ENCODE measurements around the gene WFDC10B. TPM values are rescaled to one million over a fixed set of nuclear protein-coding genes. Genes with fewer than 3 reads are reported as not detected.

Gene WFDC10B
- total RNA-seq, 1 experiment from 2014 or later, result not detected

DNA sequence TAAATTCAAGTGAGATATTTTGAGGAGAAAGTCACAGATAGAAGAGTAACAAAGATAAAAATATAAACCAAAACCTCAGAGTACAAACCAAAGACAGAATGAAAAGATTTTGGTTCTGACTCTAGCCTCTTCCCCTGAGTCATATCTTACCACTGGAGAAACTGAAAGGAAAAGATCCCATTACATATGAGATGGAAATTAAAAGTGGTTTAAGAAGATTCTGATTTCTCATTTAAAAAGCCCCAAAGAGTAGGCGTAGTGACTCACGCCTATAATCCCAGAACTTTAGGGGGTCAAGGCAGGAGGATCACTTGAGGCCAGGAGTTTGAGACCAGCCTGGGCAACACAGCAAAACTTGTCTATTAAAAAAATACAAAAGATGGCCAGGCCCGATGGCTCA, 47.9 kb upstream of the WFDC10B start (continued):
- TF ChIP-seq, protein P1, sequence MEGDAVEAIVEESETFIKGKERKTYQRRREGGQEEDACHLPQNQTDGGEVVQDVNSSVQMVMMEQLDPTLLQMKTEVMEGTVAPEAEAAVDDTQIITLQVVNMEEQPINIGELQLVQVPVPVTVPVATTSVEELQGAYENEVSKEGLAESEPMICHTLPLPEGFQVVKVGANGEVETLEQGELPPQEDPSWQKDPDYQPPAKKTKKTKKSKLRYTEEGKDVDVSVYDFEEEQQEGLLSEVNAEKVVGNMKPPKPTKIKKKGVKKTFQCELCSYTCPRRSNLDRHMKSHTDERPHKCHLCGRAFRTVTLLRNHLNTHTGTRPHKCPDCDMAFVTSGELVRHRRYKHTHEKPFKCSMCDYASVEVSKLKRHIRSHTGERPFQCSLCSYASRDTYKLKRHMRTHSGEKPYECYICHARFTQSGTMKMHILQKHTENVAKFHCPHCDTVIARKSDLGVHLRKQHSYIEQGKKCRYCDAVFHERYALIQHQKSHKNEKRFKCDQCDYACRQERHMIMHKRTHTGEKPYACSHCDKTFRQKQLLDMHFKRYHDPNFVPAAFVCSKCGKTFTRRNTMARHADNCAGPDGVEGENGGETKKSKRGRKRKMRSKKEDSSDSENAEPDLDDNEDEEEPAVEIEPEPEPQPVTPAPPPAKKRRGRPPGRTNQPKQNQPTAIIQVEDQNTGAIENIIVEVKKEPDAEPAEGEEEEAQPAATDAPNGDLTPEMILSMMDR (IDR thresholded peaks at IDR 0.05), result no peak

DNA sequence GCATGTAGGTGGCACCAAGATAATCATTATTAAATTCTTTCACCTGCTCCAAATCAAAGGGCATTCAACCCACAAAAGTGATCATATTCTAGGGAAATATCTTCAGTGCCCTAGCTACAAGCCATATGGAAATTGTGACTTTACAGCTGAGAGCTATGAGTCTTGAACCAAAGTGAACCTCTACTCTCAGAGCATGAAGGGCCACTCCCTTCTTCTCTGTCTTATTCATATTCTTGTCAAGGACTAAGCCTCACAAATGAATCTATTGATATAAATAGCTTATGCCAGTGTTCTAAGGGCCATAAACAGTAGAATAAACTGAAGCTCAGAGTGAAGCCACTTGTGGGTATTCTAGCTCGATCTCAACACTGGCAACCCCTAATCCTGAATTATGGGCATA, 46.9 kb upstream of the WFDC10B start:
- in situ Hi-C loops (cut with HindIII; ENCODE audit: low pct_unique_long_range_greater_than_20kb, low sequenced_read_pairs), result no loop called here
- Histone ChIP-seq H3K36me3 (ENCODE audit: control insufficient read depth, insufficient read depth, low read length) (no peaks in the 10 kb centered on the region), H3K27ac (ENCODE audit: low read length) (no peak overlapping the region), H3K4me3 (ENCODE audit: low read depth in 2 of 2, low read length in 2 of 2) (no peak overlapping the region), H3K9me3 (ENCODE audit: control insufficient read depth, insufficient read depth, low read depth, low read length) (no peaks in the 10 kb centered on the region), H3K27me3 (ENCODE audit: control insufficient read depth, insufficient read depth, low read length) (peaks cover 2% of the 10 kb centered on the region; the same call in 1 of the 2 replicates), H3K4me1 (ENCODE audit: control insufficient read depth, insufficient read depth, low read length) (no peaks in the 10 kb centered on the region)
- DNase-seq (ENCODE audit: low read depth, low spot score) (no peak), ATAC-seq (no peak)
- intact Hi-C loops (cut with micrococcal nuclease; ENCODE audit: unreplicated experiment), result no loop called here
- CTCF ChIA-PET, result interaction anchor here (0.5 kb wide), 1 partner anchor 160 kb away, joined by 3 read pairs; no protein-coding TSS in a partner anchor
- TF ChIP-seq POLR2AphosphoS5 (IDR thresholded peaks at IDR 0.05; ENCODE audit: low read depth, low read length) (no peak), SIN3A (IDR thresholded peaks at IDR 0.05; ENCODE audit: borderline replicate concordance, insufficient read depth, low read depth, low read length) (no peak), TCF7L2 (IDR thresholded peaks at IDR 0.05; ENCODE audit: low read depth, low read length) (no peak)
- TF ChIP-seq, protein P1 (IDR thresholded peaks at IDR 0.05), result no peak
- TF ChIP-seq, protein P2, sequence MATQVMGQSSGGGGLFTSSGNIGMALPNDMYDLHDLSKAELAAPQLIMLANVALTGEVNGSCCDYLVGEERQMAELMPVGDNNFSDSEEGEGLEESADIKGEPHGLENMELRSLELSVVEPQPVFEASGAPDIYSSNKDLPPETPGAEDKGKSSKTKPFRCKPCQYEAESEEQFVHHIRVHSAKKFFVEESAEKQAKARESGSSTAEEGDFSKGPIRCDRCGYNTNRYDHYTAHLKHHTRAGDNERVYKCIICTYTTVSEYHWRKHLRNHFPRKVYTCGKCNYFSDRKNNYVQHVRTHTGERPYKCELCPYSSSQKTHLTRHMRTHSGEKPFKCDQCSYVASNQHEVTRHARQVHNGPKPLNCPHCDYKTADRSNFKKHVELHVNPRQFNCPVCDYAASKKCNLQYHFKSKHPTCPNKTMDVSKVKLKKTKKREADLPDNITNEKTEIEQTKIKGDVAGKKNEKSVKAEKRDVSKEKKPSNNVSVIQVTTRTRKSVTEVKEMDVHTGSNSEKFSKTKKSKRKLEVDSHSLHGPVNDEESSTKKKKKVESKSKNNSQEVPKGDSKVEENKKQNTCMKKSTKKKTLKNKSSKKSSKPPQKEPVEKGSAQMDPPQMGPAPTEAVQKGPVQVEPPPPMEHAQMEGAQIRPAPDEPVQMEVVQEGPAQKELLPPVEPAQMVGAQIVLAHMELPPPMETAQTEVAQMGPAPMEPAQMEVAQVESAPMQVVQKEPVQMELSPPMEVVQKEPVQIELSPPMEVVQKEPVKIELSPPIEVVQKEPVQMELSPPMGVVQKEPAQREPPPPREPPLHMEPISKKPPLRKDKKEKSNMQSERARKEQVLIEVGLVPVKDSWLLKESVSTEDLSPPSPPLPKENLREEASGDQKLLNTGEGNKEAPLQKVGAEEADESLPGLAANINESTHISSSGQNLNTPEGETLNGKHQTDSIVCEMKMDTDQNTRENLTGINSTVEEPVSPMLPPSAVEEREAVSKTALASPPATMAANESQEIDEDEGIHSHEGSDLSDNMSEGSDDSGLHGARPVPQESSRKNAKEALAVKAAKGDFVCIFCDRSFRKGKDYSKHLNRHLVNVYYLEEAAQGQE (IDR thresholded peaks at IDR 0.05; ENCODE audit: insufficient read depth in 1 of 2, low read depth in 2 of 2, low read length in 1 of 2), result no peak
- no TSS peak for BruUV-seq (replicated peaks)
- POLR2A ChIA-PET, result no interaction called here

DNA sequence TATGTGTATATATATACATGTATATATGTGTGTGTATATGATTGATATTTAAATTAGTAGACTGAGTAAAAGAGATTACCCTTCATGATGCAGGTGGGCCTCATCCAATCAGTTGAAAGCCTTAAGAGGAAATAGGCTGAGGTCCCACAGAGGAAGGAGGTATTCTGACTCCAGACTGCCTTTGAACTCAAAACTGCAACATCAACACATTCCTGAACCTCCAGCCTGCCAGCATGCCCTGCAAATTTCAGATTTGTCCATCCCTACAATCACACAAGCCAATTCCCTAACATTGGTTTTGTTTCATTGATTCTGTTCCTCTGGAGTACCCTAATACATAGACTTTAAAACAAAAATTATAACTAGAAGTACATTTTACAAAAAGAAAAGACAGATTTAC, 40.2 kb upstream of the WFDC10B start:
- Histone ChIP-seq H3K27me3 (ENCODE audit: control insufficient read depth, insufficient read depth, low read length) (peaks cover 2% of the 10 kb centered on the region; the same call in 1 of the 2 replicates), H3K4me3 (ENCODE audit: low read depth in 2 of 2, low read length in 2 of 2) (no peak overlapping the region), H3K9me3 (ENCODE audit: control insufficient read depth, insufficient read depth, low read depth, low read length) (no peaks in the 10 kb centered on the region), H3K27ac (ENCODE audit: low read length) (no peak overlapping the region), H3K4me1 (ENCODE audit: control insufficient read depth, insufficient read depth, low read length) (no peaks in the 10 kb centered on the region), H3K36me3 (ENCODE audit: control insufficient read depth, insufficient read depth, low read length) (no peaks in the 10 kb centered on the region)
- no peak for DNase-seq (ENCODE audit: low read depth, low spot score)
- TF ChIP-seq, protein P1 (IDR thresholded peaks at IDR 0.05), result no peak
- TF ChIP-seq, protein P2 (IDR thresholded peaks at IDR 0.05; ENCODE audit: insufficient read depth in 1 of 2, low read depth in 2 of 2, low read length in 1 of 2), result no peak
- ChIA-PET CTCF (no interaction called here), POLR2A (no interaction called here)
- in situ Hi-C loops (cut with HindIII; ENCODE audit: low pct_unique_long_range_greater_than_20kb, low sequenced_read_pairs) (no loop called here), intact Hi-C loops (cut with micrococcal nuclease; ENCODE audit: unreplicated experiment) (no loop called here)
- no TSS peak for BruUV-seq (replicated peaks)
- ATAC-seq, result no peak
